Stimulated activated naive CD8-positive, alpha-beta T cell treated with anti-CD3 and anti-CD28 coated beads, Interleukin-15, amount 100 ng/mL, for 72 hours (primary cell): ENCODE data around the gene SRSF3.
"Not testable (repeated sequence)": the region's sequence is repeated elsewhere in the genome, so short reads cannot be mapped to it uniquely, and the experiment has no call there.

ENCODE experiments used
- ATAC-seq: fragments of 150-1000 bp; cut with Tn5 transposase; 2 replicates; pipeline ENCODE4 v1.10.0; 2021; ENCODE audit warnings: mild to moderate bottlenecking, moderate library complexity
- DNase-seq, 2 donors: peaks; one replicate each; pipeline ENCODE4 v3.0.0; 2021 to 2022
- H3K27ac Mint-ChIP-seq, 2 donors: one replicate each; pipeline ENCODE4 v1.8.0; 2022; ENCODE audit warnings: mild to moderate bottlenecking in 2 of 2, mixed read lengths in 2 of 2, moderate library complexity in 2 of 2
- H3K27me3 Mint-ChIP-seq: one replicate; pipeline ENCODE4 v1.8.0; 2022; ENCODE audit warnings: mixed read lengths
- H3K4me1 Mint-ChIP-seq: one replicate; pipeline ENCODE4 v1.8.0; 2022; ENCODE audit warnings: mild to moderate bottlenecking, mixed read lengths
- H3K4me3 Mint-ChIP-seq, 2 donors: one replicate each; pipeline ENCODE4 v1.8.0; 2022; ENCODE audit warnings: mild to moderate bottlenecking in 2 of 2, mixed read lengths in 2 of 2, moderate library complexity in 1 of 2
- H3K9me3 Mint-ChIP-seq, 2 donors: one replicate each; pipeline ENCODE4 v1.8.0; 2022; ENCODE audit warnings: mixed read lengths in 2 of 2

SRSF3 gene

DNA sequence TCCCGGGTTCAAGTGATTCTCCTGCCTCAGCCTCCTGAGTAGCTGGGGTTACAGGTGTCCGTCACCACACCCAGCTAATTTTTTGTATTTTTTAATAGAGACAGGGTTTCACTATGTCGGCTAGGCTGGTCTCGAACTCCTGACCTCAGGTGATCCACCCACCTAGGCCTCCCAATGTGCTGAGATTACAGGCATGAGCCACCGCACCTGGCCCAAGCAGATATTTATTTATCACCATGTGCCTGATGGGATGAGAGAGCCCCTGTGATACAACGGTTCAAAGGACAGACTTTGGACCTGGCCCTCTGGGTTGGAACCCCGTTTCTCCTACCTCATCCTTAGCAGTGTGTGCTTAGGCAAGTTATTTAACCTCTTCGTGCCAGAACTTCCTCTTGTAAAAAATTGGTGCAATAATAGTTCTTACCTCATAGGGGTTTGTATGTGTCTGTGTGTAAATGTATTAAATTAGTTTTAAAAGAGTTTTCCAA, 27.7 kb upstream of the SRSF3 start:
- Mint-ChIP-seq H3K4me3 (no peak overlapping the region), H3K9me3 (no peaks in the 10 kb centered on the region), H3K27ac (no peak overlapping the region), H3K27me3 (no peaks in the 10 kb centered on the region), H3K4me1 (no peaks in the 10 kb centered on the region)
- no peak for ATAC-seq
- DNase-seq, result no peak

DNA sequence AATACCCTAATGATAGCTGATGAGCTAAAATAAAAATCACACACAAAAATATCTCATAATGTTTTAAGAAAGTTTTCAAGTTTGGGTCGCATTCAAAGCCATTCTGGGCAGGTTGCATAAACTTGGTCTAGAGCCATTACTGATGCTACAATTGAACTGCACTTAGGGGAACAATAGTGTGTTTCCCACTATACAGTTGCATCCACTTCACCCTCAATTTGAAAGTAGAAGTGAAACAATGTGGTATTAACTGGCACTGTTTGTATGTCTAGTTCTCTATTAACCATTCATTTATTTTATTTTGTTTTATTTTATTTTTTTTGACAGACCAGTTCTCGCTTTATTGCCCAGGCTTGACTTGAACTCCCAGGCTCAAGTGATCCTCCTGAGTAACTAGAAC, 23.9 kb upstream of the SRSF3 start:
- Mint-ChIP-seq H3K9me3 (no peaks in the 10 kb centered on the region), H3K27ac (peak overlapping the region in 1 of 2 donors; percentile 46), H3K27me3 (no peaks in the 10 kb centered on the region), H3K4me1 (no peaks in the 10 kb centered on the region), H3K4me3 (no peak overlapping the region)
- DNase-seq (no peak), ATAC-seq (peak; percentile 85)

- no peaks in the 10 kb centered on the region for H3K27me3 Mint-ChIP-seq
- no peaks in the 10 kb centered on the region for H3K4me1 Mint-ChIP-seq
- H3K27ac Mint-ChIP-seq, result no peak overlapping the region
- no peak for ATAC-seq
- DNase-seq, result no peak
- H3K9me3 Mint-ChIP-seq, result no peaks in the 10 kb centered on the region
- no peak overlapping the region for H3K4me3 Mint-ChIP-seq
Measured at GRCh38 chr6:36571122-36572043, 22.8 kb upstream of the SRSF3 start.

GRCh38 chr6:36572353-36573311, 21.5 kb upstream of the SRSF3 start:
- H3K27ac Mint-ChIP-seq, H3K4me3 Mint-ChIP-seq: not testable (repeated sequence)

GRCh38 chr6:36574679-36575078, 19.5 kb upstream of the SRSF3 start:
- no peaks in the 10 kb centered on the region for H3K27me3 Mint-ChIP-seq
- H3K4me1 Mint-ChIP-seq, result no peaks in the 10 kb centered on the region
- no peaks in the 10 kb centered on the region for H3K9me3 Mint-ChIP-seq
- DNase-seq (no peak), ATAC-seq (no peak)
- no peak overlapping the region for H3K4me3 Mint-ChIP-seq
- H3K27ac Mint-ChIP-seq, result no peak overlapping the region

More at GRCh38 chr6:36572353-36573311, 21.5 kb upstream of the SRSF3 start:
- not testable (repeated sequence) for DNase-seq, H3K4me1 Mint-ChIP-seq, H3K9me3 Mint-ChIP-seq, H3K27me3 Mint-ChIP-seq, ATAC-seq

DNA sequence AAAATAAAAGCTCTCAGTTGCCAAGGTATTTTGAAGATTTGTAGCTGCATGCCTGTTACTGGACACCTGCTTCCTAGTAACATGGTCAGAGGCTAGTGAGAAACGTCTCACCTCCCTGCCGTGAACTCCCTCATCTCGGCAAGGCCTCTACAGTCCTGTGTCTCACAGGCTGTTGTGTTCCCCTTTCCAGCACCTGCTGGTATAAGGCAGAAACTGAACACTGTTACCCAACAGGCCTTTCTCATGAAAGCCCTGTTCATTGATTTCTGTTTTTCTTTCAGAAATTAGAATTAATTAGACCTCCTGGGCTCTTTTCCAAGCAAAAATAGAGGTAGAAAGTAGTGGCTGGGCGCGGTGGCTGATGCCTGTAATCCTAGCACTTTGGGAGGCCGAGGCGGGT, 17.6 kb upstream of the SRSF3 start:
- no peak overlapping the region for H3K4me3 Mint-ChIP-seq
- no peaks in the 10 kb centered on the region for H3K4me1 Mint-ChIP-seq
- DNase-seq (no peak), ATAC-seq (no peak)
- no peaks in the 10 kb centered on the region for H3K9me3 Mint-ChIP-seq
- no peaks in the 10 kb centered on the region for H3K27me3 Mint-ChIP-seq
- H3K27ac Mint-ChIP-seq, result no peak overlapping the region

GRCh38 chr6:36577301-36577700, 16.9 kb upstream of the SRSF3 start:
- Mint-ChIP-seq H3K27me3 (no peaks in the 10 kb centered on the region), H3K4me3 (no peak overlapping the region), H3K27ac (no peak overlapping the region), H3K4me1 (no peaks in the 10 kb centered on the region), H3K9me3 (no peaks in the 10 kb centered on the region)
- DNase-seq (no peak), ATAC-seq (no peak)

DNA sequence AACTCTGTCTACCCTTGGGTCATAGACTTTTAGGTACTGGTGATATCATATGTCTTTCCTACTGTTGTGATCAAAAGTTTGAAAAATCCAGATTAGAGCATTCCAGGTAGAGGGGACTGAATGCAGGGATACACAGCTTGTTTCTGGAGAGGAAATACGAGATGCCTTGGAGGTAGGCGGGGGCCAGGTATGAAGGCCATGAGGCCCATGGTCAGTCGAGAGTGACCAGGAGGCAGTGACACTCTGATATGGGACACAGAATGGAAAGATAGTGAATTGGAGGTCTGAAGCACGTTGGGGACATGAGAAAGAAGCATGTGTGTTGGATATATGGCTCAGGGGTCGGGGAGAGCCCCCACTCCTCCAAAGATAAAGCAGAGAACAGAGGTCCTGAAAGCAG, 16.1 kb upstream of the SRSF3 start:
- Mint-ChIP-seq H3K4me3 (no peak overlapping the region), H3K27me3 (no peaks in the 10 kb centered on the region), H3K9me3 (no peaks in the 10 kb centered on the region), H3K4me1 (no peaks in the 10 kb centered on the region), H3K27ac (peak overlapping the region in 1 of 2 donors; percentile 5)
- no peak for ATAC-seq
- no peak for DNase-seq

DNA sequence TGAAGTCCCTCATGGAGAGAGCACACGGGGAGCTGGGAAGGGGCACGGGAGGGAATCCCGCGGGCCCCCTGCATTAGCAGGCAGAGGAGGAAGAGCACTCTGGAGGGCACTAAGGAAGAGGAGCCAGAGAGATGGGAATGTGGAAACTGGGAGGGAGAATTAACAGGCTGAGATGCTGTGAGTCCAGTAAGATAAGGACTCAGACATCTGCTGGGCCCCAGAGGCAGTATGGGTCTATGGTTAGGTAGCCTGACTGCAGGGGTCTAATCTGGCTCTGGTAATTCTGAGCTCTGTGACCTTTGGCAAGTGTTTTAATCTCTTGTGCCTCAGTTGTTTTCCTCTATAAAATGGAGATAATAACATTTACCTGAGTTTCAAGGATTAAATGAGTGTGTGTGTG, 15.7 kb upstream of the SRSF3 start:
- no peak for DNase-seq

DNA sequence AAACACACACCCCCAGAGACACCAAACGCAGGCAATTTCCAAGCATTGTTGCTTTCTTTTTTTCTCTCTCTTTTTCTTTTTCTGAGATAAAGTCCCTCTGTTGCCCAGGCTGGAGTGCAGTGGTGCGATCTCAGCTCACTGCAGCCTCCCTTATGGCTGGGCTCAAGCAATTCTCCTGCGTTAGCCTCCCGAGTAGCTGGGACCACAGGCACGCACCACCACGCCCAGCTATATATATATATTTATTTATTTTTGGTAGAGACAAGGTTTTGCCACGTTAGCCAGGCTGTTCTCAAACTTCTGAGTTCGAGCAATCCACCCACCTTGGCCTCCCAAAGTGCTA, 14.0 kb upstream of the SRSF3 start:
- no peak overlapping the region for H3K4me3 Mint-ChIP-seq
- H3K27me3 Mint-ChIP-seq, result no peaks in the 10 kb centered on the region
- DNase-seq, result no peak
- no peak for ATAC-seq
- no peaks in the 10 kb centered on the region for H3K9me3 Mint-ChIP-seq
- no peak overlapping the region for H3K27ac Mint-ChIP-seq
- H3K4me1 Mint-ChIP-seq, result no peaks in the 10 kb centered on the region

More for the DNA sequence above, 15.7 kb upstream of the SRSF3 start:
- H3K27ac Mint-ChIP-seq, result peak overlapping the region in 1 of 2 donors; percentile 5
- no peaks in the 10 kb centered on the region for H3K9me3 Mint-ChIP-seq
- no peak overlapping the region for H3K4me3 Mint-ChIP-seq
- no peaks in the 10 kb centered on the region for H3K27me3 Mint-ChIP-seq
- no peak for ATAC-seq
- H3K4me1 Mint-ChIP-seq, result no peaks in the 10 kb centered on the region

- Mint-ChIP-seq H3K4me1 (no peaks in the 10 kb centered on the region), H3K27me3 (no peaks in the 10 kb centered on the region), H3K27ac (no peak overlapping the region), H3K9me3 (no peaks in the 10 kb centered on the region), H3K4me3 (no peak overlapping the region)
- no peak for DNase-seq
- ATAC-seq, result no peak
Measured at GRCh38 chr6:36581716-36582115, 12.4 kb upstream of the SRSF3 start.

DNA sequence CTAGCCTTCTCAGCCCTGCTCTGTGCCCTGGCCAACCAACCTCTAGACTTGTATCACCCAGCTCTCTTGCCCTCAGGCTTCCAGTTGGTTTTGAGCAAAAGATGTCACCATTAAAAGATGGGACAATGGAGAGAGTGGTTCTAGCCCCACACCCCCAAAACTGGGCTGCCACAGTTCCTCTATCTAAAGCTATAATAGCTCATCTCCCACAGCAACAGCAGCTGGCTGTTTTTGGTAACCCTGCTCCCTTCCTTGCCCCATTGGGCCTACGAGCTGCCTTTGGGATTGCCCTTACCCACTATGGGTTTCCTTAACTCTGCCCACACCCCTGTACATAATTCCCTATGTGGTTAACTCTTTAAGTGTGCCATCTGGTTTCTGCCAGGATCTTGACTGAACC, 7.6 kb upstream of the SRSF3 start:
- Mint-ChIP-seq H3K27me3 (no peaks in the 10 kb centered on the region), H3K9me3 (no peaks in the 10 kb centered on the region), H3K4me3 (no peak overlapping the region), H3K4me1 (no peaks in the 10 kb centered on the region), H3K27ac (no peak overlapping the region)
- no peak for DNase-seq
- no peak for ATAC-seq

GRCh38 chr6:36589025-36589400, 5.1 kb upstream of the SRSF3 start:
- H3K4me3 Mint-ChIP-seq, ATAC-seq, H3K27me3 Mint-ChIP-seq, H3K27ac Mint-ChIP-seq, DNase-seq, H3K9me3 Mint-ChIP-seq: not testable (repeated sequence)
- peaks cover 15% of the 10 kb centered on the region for H3K4me1 Mint-ChIP-seq

GRCh38 chr6:36590237-36590636, 3.9 kb upstream of the SRSF3 start:
- H3K9me3 Mint-ChIP-seq, result no peaks in the 10 kb centered on the region
- no peak for DNase-seq
- H3K27me3 Mint-ChIP-seq, result no peaks in the 10 kb centered on the region
- H3K27ac Mint-ChIP-seq, result no peak overlapping the region
- H3K4me3 Mint-ChIP-seq, result no peak overlapping the region
- H3K4me1 Mint-ChIP-seq, result peaks cover 19% of the 10 kb centered on the region
- no peak for ATAC-seq

DNA sequence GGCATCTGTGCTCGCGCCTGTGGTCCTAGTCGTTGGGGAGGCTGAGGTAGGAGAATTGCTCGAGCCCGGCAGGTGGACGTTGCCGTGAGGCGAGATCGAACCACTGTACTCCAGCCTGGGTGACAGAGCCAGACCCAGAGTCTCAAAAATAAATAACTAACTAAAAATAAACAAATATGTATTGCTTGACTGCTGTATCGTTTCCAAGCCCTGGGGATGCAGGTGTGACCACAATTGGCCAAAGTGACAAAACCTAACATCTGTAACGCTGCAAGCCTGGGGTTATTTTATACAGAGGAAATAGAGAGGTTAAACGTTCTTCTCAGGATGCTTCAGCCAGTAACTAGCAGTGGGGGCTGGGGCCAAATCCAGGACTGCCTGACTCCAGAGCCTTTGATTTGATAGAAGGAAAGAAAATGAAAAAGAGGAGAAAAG, 1.9 kb upstream of the SRSF3 start:
- Mint-ChIP-seq H3K27me3 (no peaks in the 10 kb centered on the region), H3K9me3 (no peaks in the 10 kb centered on the region), H3K4me3 (peak overlapping the region; percentile 65 to 81), H3K4me1 (peaks cover 26% of the 10 kb centered on the region), H3K27ac (peak overlapping the region; percentile 61 to 94)
- ATAC-seq, result no peak
- DNase-seq, result no peak

- Mint-ChIP-seq H3K27ac (peak overlapping the region; percentile 100), H3K4me1 (peaks cover 38% of the 10 kb centered on the region), H3K4me3 (peak overlapping the region; percentile 88 to 96), H3K27me3 (no peaks in the 10 kb centered on the region), H3K9me3 (no peaks in the 10 kb centered on the region)
- peak; percentile 57 for ATAC-seq
- peak in 1 of 2 donors; percentile 60 for DNase-seq
Measured at GRCh38 chr6:36593569-36594028, 563 bp upstream of the SRSF3 start.
